HEK293 (cell line): Measurements from ENCODE around the gene CNOT6L.
A peak's percentile ranks its signal among the peaks of the same experiment; 100 is the strongest.

Source experiments
- BCL11A ChIP-seq: fragments of 450-650 bp; formaldehyde crosslinking; IDR thresholded peaks from 2 replicates; pipeline ENCODE4 v1.5.1; 2016; ENCODE audit warnings: low read depth, missing biosample characterization, missing genetic modification characterization
- GLI4 ChIP-seq: fragments of 450-650 bp; formaldehyde crosslinking; IDR thresholded peaks from 2 replicates; pipeline ENCODE4 v1.5.1; 2016; ENCODE audit warnings: missing biosample characterization, missing genetic modification characterization
- MYNN ChIP-seq: fragments of 450-650 bp; formaldehyde crosslinking; IDR thresholded peaks from 2 replicates; pipeline ENCODE4 v1.5.1; 2016; ENCODE audit warnings: missing biosample characterization, missing genetic modification characterization, borderline replicate concordance
- PRDM2 ChIP-seq: fragments of 450-650 bp; formaldehyde crosslinking; IDR thresholded peaks from 2 replicates; pipeline ENCODE4 v1.5.1; 2016; ENCODE audit warnings: missing biosample characterization, missing genetic modification characterization, borderline replicate concordance
- PRDM6 ChIP-seq: fragments of 450-650 bp; formaldehyde crosslinking; IDR thresholded peaks from 2 replicates; pipeline ENCODE4 v1.5.1; 2017; ENCODE audit warnings: missing biosample characterization, missing genetic modification characterization
- RBAK ChIP-seq: fragments of 450-650 bp; formaldehyde crosslinking; IDR thresholded peaks from 2 replicates; pipeline ENCODE4 v1.5.1; 2016; ENCODE audit warnings: missing biosample characterization, missing genetic modification characterization
- YY1 ChIP-seq: fragments of 450-650 bp; formaldehyde crosslinking; IDR thresholded peaks from 2 replicates; pipeline ENCODE4 v1.5.1; 2018; ENCODE audit warnings: missing biosample characterization, missing genetic modification characterization
- ZIC2 ChIP-seq: fragments of 450-650 bp; formaldehyde crosslinking; IDR thresholded peaks from 2 replicates; pipeline ENCODE4 v1.5.1; 2016; ENCODE audit warnings: missing biosample characterization, missing genetic modification characterization
- ZNF114 ChIP-seq: fragments of 450-650 bp; formaldehyde crosslinking; IDR thresholded peaks from 2 replicates; pipeline ENCODE4 v1.5.0; 2017; ENCODE audit warnings: missing biosample characterization, missing genetic modification characterization
- ZNF121 ChIP-seq: fragments of 450-650 bp; formaldehyde crosslinking; IDR thresholded peaks from 2 replicates; pipeline ENCODE4 v1.5.1; 2016; ENCODE audit warnings: missing biosample characterization, missing genetic modification characterization
- ZNF133 ChIP-seq: fragments of 450-650 bp; formaldehyde crosslinking; IDR thresholded peaks from 2 replicates; pipeline ENCODE4 v1.5.1; 2016; ENCODE audit warnings: missing biosample characterization, missing genetic modification characterization
- ZNF155 ChIP-seq: fragments of 450-650 bp; formaldehyde crosslinking; IDR thresholded peaks from 2 replicates; pipeline ENCODE4 v1.5.1; 2016; ENCODE audit warnings: missing biosample characterization, missing genetic modification characterization
- ZNF2 ChIP-seq: fragments of 450-650 bp; formaldehyde crosslinking; IDR thresholded peaks from 2 replicates; pipeline ENCODE4 v1.5.1; 2016; ENCODE audit warnings: missing biosample characterization, missing genetic modification characterization
- ZNF211 ChIP-seq: fragments of 450-650 bp; formaldehyde crosslinking; IDR thresholded peaks from 2 replicates; pipeline ENCODE4 v1.5.1; 2016; ENCODE audit warnings: low read depth, missing biosample characterization, missing genetic modification characterization
- ZNF23 ChIP-seq: fragments of 450-650 bp; formaldehyde crosslinking; IDR thresholded peaks from 2 replicates; pipeline ENCODE4 v1.5.1; 2016; ENCODE audit warnings: missing biosample characterization, missing genetic modification characterization, borderline replicate concordance
- ZNF24 ChIP-seq: fragments of 450-650 bp; formaldehyde crosslinking; IDR thresholded peaks from 2 replicates; pipeline ENCODE4 v1.5.1; 2016; ENCODE audit warnings: missing biosample characterization, missing genetic modification characterization
- ZNF248 ChIP-seq: fragments of 450-650 bp; formaldehyde crosslinking; IDR thresholded peaks from 2 replicates; pipeline ENCODE4 v1.5.1; 2017; ENCODE audit warnings: missing biosample characterization, missing genetic modification characterization
- ZNF341 ChIP-seq: fragments of 450-650 bp; formaldehyde crosslinking; IDR thresholded peaks from 2 replicates; pipeline ENCODE4; 2016; ENCODE audit warnings: low read depth, missing biosample characterization, missing genetic modification characterization
- ZNF350 ChIP-seq: fragments of 450-650 bp; formaldehyde crosslinking; IDR thresholded peaks from 2 replicates; pipeline ENCODE4 v1.5.0; 2017; ENCODE audit warnings: missing biosample characterization, mild to moderate bottlenecking, missing genetic modification characterization
- ZNF37A ChIP-seq: fragments of 450-650 bp; IDR thresholded peaks from 2 replicates; pipeline ENCODE4 v1.5.1; 2018; ENCODE audit warnings: missing biosample characterization, missing genetic modification characterization
- ZNF404 ChIP-seq: fragments of 450-650 bp; formaldehyde crosslinking; IDR thresholded peaks from 2 replicates; pipeline ENCODE4 v1.5.1; 2017; ENCODE audit warnings: missing biosample characterization, missing genetic modification characterization
- ZNF416 ChIP-seq: fragments of 450-650 bp; formaldehyde crosslinking; IDR thresholded peaks from 2 replicates; pipeline ENCODE4 v1.5.1; 2016; ENCODE audit warnings: missing biosample characterization, missing genetic modification characterization
- ZNF529 ChIP-seq: fragments of 450-650 bp; formaldehyde crosslinking; IDR thresholded peaks from 2 replicates; pipeline ENCODE4 v1.5.1; 2017; ENCODE audit warnings: missing genetic modification characterization, missing biosample characterization; ENCODE audit not compliant: insufficient replicate concordance
- ZNF530 ChIP-seq: fragments of 450-650 bp; formaldehyde crosslinking; IDR thresholded peaks from 2 replicates; pipeline ENCODE4 v1.5.1; 2016; ENCODE audit warnings: low read depth, missing biosample characterization, missing genetic modification characterization
- ZNF548 ChIP-seq: fragments of 450-650 bp; formaldehyde crosslinking; IDR thresholded peaks from 2 replicates; pipeline ENCODE4 v1.5.1; 2016; ENCODE audit warnings: missing biosample characterization, missing genetic modification characterization
- ZNF629 ChIP-seq: fragments of 450-650 bp; formaldehyde crosslinking; IDR thresholded peaks from 2 replicates; pipeline ENCODE4 v1.5.1; 2017; ENCODE audit warnings: missing biosample characterization, missing genetic modification characterization
- ZNF658 ChIP-seq: fragments of 450-650 bp; formaldehyde crosslinking; IDR thresholded peaks from 2 replicates; pipeline ENCODE4; 2016; ENCODE audit warnings: missing biosample characterization, missing genetic modification characterization
- ZNF660 ChIP-seq: fragments of 450-650 bp; IDR thresholded peaks from 2 replicates; pipeline ENCODE4 v1.5.1; 2018; ENCODE audit warnings: missing biosample characterization, mild to moderate bottlenecking, missing genetic modification characterization
- ZNF792 ChIP-seq: fragments of 450-650 bp; formaldehyde crosslinking; IDR thresholded peaks from 2 replicates; pipeline ENCODE4 v1.5.1; 2016; ENCODE audit warnings: missing biosample characterization, missing genetic modification characterization
- ZNF837 ChIP-seq: fragments of 450-650 bp; formaldehyde crosslinking; IDR thresholded peaks from 2 replicates; pipeline ENCODE4 v1.5.1; 2016; ENCODE audit warnings: missing biosample characterization, missing genetic modification characterization
- TF ChIP-seq, protein P1 (sequence below): fragments of 450-650 bp; formaldehyde crosslinking; IDR thresholded peaks from 2 replicates; pipeline ENCODE4 v1.5.1; 2016; ENCODE audit warnings: missing biosample characterization, missing genetic modification characterization

The CNOT6L gene

GRCh38 chr4:77862478-77863216 is 43.5 kb upstream of the CNOT6L start, which contains the start of gene MRPL1 (continued):
- TF ChIP-seq, protein P1, sequence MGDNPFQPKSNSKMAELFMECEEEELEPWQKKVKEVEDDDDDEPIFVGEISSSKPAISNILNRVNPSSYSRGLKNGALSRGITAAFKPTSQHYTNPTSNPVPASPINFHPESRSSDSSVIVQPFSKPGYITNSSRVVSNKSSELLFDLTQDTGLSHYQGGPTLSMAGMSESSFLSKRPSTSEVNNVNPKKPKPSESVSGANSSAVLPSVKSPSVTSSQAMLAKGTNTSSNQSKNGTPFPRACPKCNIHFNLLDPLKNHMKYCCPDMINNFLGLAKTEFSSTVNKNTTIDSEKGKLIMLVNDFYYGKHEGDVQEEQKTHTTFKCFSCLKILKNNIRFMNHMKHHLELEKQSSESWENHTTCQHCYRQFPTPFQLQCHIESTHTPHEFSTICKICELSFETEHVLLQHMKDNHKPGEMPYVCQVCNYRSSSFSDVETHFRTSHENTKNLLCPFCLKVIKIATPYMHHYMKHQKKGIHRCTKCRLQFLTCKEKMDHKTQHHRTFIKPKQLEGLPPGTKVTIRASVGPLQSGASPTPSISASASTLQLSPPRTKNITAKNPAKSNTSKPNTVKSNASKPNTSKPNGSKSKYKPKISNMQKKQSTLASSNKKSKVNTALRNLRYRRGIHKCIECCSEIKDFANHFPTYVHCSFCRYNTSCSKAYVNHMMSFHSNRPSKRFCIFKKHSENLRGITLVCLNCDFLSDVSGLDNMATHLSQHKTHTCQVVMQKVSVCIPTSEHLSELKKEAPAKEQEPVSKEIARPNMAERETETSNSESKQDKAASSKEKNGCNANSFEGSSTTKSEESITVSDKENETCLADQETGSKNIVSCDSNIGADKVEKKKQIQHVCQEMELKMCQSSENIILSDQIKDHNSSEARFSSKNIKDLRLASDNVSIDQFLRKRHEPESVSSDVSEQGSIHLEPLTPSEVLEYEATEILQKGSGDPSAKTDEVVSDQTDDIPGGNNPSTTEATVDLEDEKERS (tag by site-specific recombination): no peak
- TF ChIP-seq ZNF837 (no peak), ZNF24 (peak; percentile 74; the same call in 1 of the 2 replicates), ZNF658 (tag by site-specific recombination) (no peak), ZNF155 (tag by site-specific recombination) (no peak), ZNF530 (no peak), ZNF114 (no peak), ZIC2 (tag by site-specific recombination) (no peak), ZNF37A (tag by site-specific recombination) (no peak), ZNF23 (tag by site-specific recombination) (no peak), ZNF548 (tag by site-specific recombination) (no peak), ZNF792 (tag by site-specific recombination) (no peak), ZNF416 (tag by site-specific recombination) (no peak), ZNF660 (tag by site-specific recombination) (peak; percentile 95), MYNN (tag by site-specific recombination) (no peak), ZNF211 (no peak), ZNF404 (no peak), BCL11A (no peak), ZNF2 (tag by site-specific recombination) (no peak; the same call in none of the 2 replicates), ZNF529 (no peak), ZNF133 (tag by site-specific recombination) (no peak), ZNF350 (no peak), ZNF629 (peak; percentile 83; the same call in 1 of the 2 replicates), ZNF341 (tag by site-specific recombination) (no peak), RBAK (tag by site-specific recombination) (no peak), ZNF121 (no peak), GLI4 (tag by site-specific recombination) (no peak; the same call in 1 of the 2 replicates), PRDM2 (no peak), PRDM6 (tag by site-specific recombination) (no peak; the same call in 1 of the 2 replicates), ZNF248 (tag by site-specific recombination) (no peak), YY1 (tag by site-specific recombination) (peak; percentile 96)
